ENCODE measurements around the gene AGO3.
A peak's percentile ranks its signal among the peaks of the same experiment; 100 is the strongest.

AGO3 gene

DNA sequence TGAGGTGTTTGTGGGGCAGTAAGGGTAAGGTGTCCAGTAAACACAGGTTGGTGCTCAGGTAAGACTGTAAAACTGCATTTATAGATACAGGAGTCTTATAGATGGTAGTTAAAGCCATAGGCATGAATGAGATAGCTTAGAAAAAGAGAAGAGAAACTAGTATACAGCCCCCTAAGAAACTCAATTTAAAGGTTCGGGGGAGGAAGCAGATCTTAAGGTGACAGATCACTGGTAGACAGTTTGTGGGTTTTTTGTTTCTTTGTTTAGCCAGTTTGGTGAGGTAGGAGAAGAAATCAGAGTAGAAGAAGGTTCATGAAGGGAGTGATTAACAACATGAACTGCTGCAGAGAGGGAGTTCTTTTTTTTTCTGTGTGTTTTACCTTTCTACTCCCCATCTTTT, 6.1 kb upstream of the AGO3 start:
- no peak overlapping the region for H3K4me3 ChIP-seq (ENCODE audit: low read length)
- TF ChIP-seq, protein P1, sequence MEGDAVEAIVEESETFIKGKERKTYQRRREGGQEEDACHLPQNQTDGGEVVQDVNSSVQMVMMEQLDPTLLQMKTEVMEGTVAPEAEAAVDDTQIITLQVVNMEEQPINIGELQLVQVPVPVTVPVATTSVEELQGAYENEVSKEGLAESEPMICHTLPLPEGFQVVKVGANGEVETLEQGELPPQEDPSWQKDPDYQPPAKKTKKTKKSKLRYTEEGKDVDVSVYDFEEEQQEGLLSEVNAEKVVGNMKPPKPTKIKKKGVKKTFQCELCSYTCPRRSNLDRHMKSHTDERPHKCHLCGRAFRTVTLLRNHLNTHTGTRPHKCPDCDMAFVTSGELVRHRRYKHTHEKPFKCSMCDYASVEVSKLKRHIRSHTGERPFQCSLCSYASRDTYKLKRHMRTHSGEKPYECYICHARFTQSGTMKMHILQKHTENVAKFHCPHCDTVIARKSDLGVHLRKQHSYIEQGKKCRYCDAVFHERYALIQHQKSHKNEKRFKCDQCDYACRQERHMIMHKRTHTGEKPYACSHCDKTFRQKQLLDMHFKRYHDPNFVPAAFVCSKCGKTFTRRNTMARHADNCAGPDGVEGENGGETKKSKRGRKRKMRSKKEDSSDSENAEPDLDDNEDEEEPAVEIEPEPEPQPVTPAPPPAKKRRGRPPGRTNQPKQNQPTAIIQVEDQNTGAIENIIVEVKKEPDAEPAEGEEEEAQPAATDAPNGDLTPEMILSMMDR (conservative IDR thresholded peaks at IDR 0.05; ENCODE audit: low read length) = no peak
- no peak for DNase-seq (ENCODE audit: low read depth)

DNA sequence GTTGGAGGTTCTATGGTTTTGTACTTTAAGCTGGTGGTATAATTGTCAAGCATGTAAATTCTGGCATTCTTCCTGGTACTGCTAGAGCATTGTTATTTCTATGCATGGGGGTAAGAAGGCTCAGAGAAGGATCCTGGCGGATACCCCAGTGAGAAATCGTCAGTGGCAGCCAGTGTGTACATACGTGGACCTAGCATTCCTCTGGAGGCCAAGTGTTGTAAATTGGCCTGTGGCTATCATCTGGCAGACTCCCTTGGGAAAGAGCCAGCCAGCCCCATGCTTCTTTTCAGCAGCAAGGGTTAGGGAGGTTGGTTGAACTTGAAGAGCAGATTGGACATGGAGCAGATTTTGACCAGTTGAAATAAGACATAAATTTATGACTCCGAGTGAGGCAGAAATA, 5.2 kb upstream of the AGO3 start:
- no peak overlapping the region for H3K4me3 ChIP-seq (ENCODE audit: low read length)
- DNase-seq (ENCODE audit: low read depth) = peak; percentile 86
- TF ChIP-seq, protein P1 (conservative IDR thresholded peaks at IDR 0.05; ENCODE audit: low read length) = no peak

DNA sequence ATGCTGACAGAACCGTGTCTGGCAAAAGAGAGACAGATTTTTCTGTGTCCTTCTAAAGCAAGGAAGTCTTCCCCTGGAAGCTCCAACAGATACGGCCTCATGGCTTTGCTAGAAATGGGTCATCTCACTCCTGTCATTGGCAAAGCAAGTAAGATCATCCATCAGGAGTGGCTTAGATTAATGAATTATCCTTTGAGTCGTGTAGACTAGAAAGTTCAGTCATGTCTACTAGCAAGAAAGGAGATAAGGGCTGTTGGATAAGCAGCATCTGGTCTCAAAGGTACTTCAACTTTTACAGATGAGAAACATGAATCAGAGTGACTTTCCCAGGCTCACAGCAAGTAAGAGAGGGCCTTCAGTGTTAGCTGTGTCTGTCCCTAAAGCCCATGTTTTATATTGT, 3.4 kb upstream of the AGO3 start:
- no peak overlapping the region for H3K4me3 ChIP-seq (ENCODE audit: low read length)
- TF ChIP-seq, protein P1 (conservative IDR thresholded peaks at IDR 0.05; ENCODE audit: low read length) = no peak
- no peak for DNase-seq (ENCODE audit: low read depth)

DNA sequence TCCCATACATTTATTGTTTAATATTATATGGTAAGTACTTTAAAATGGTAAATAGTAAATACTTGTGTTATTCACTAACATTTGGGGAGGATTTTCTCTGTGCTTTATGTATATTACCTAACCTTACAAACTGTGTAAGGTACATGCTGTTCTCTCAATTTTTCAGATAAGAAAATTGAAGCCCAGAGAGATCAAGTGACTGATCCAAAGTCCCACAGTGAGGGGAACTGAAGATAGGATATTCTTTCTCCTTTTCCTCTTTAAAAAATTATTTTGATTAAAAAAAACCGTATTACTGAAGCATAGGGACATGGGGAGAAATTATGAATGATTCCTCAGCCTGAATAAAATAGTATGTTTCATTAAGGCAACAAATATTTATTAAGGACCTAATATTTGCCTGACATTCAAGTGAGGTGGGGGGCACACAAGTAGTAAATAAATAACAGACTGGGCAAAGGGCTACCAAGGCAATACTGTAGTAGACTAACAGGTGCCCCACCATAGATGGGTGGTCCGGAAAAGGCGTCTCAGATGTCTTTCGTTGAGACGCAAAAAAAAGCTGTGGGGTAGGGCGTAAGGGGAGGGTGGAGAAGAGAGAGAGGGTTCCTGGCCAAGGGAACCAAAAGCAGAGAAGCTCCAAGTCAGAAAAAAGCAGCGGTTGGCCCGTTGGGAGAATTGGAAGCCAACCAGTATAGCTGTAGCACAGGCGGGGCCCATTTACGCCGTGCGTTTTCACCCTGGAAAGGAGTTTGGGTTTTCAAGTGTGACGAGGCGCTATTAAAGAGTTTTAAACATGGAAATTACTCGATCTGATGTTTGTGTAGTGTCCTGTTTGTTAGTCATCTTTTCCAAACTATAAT, 944 bp upstream of the AGO3 start:
- peak; percentile 52 for DNase-seq (ENCODE audit: low read depth)
- TF ChIP-seq, protein P1 (conservative IDR thresholded peaks at IDR 0.05; ENCODE audit: low read length) = no peak

DNA sequence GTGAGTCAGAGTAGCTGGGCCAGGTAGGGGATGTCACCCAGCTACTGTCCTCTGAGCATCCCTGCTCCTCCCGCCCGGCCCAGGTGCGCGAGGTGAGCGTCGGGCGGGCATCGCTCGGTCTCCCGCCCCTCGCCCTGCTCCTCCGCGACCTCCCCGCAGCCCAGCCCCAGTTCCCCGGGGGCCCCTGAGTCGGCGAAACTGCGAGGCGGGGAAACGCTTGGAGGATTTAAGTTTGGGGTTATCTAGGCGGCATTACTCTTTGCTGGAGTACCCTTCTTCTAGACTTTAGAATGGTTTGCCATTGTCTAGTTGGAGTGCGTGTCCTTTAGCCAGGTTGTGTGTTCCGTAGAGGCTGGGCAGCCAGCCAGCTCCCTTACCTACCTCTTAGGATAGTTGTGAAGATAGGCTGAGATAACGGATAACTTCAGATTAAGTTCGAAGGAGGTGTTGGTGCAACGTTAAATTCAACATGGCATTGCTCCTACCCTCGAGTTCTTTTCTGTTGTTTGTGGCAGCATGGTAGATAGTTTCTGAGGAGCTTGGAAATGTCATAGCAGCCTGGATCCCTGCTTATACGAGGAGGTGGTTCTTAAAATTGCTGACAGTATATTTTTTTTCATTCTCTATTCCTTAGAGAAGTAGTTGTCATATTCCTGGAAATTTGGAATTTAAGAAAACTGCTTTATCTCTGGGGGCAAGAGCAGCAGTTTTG, 697 bp downstream of the AGO3 start:
- H3K4me3 ChIP-seq (ENCODE audit: low read length) = peak overlapping the region; percentile 81
- DNase-seq (ENCODE audit: low read depth) = no peak
- TF ChIP-seq, protein P1 (conservative IDR thresholded peaks at IDR 0.05; ENCODE audit: low read length) = no peak

More for the DNA sequence above, 944 bp upstream of the AGO3 start:
- peak overlapping the region; percentile 81 for H3K4me3 ChIP-seq (ENCODE audit: low read length)

DNA sequence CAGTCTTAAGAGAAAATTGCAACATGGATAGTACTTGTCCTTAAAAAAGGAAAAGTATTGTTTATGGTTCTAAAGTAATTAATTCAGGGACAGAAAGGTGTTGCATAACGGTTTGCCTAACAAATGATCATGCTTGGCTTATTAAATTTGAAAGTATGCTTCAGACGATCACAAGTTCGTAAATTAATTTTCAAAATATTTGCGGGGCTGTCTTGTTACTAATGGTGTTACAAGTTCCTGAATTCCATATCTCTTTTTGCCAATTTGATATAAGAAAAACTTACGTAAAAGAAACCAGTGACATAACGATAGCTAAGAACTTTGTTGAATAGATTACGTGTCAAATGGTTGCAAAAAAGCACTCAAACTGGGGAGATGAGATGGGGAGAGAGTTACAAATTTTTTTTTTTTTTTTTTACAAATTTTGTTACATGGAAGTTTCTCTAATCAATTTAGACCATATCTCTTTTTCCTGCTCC, 1.3 kb downstream of the AGO3 start:
- peak overlapping the region; percentile 81 for H3K4me3 ChIP-seq (ENCODE audit: low read length)
- TF ChIP-seq, protein P1 (conservative IDR thresholded peaks at IDR 0.05; ENCODE audit: low read length) = no peak
- DNase-seq (ENCODE audit: low read depth) = no peak
